ENCODE data around the gene ANKRD36C.
"Not testable (repeated sequence)": the region's sequence is repeated elsewhere in the genome, so short reads cannot be mapped to it uniquely, and the experiment has no call there.

DNA sequence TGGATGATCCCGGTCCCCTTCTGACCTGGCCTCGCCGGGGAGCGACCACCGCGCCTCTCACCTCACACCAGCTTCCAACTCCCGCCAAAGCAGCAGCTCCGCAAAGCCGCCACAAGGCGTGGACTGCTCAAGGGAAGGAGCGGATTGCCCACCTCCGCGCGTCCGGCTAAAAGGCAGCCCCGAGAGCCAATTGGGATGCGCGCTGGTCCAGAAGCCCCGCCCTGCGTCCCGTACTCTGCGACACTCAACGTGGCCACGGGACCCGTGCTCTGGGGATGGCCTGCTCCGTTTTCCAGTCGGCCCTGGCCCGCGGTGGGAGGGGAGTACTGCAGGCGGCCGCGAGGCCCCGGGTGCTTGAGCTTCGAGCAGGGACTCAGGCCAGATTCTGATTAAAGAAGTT, 43.2 kb upstream of the ANKRD36C start, which contains the start of gene GPAT2:
- not testable (repeated sequence) for TF ChIP-seq POLR2AphosphoS5 (IDR thresholded peaks at IDR 0.05; ENCODE audit: low read depth, low read length); SIN3A (IDR thresholded peaks at IDR 0.05; ENCODE audit: borderline replicate concordance, insufficient read depth, low read length)
- TF ChIP-seq, protein P1, sequence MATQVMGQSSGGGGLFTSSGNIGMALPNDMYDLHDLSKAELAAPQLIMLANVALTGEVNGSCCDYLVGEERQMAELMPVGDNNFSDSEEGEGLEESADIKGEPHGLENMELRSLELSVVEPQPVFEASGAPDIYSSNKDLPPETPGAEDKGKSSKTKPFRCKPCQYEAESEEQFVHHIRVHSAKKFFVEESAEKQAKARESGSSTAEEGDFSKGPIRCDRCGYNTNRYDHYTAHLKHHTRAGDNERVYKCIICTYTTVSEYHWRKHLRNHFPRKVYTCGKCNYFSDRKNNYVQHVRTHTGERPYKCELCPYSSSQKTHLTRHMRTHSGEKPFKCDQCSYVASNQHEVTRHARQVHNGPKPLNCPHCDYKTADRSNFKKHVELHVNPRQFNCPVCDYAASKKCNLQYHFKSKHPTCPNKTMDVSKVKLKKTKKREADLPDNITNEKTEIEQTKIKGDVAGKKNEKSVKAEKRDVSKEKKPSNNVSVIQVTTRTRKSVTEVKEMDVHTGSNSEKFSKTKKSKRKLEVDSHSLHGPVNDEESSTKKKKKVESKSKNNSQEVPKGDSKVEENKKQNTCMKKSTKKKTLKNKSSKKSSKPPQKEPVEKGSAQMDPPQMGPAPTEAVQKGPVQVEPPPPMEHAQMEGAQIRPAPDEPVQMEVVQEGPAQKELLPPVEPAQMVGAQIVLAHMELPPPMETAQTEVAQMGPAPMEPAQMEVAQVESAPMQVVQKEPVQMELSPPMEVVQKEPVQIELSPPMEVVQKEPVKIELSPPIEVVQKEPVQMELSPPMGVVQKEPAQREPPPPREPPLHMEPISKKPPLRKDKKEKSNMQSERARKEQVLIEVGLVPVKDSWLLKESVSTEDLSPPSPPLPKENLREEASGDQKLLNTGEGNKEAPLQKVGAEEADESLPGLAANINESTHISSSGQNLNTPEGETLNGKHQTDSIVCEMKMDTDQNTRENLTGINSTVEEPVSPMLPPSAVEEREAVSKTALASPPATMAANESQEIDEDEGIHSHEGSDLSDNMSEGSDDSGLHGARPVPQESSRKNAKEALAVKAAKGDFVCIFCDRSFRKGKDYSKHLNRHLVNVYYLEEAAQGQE (IDR thresholded peaks at IDR 0.05; ENCODE audit: insufficient read depth in 1 of 2, low read depth in 2 of 2, low read length in 2 of 2) = not testable (repeated sequence)
